ENCODE results near the gene SLC35F4.

Gene SLC35F4

GRCh38 chr14:57582746-57583145 lies 283.1 kb downstream of the SLC35F4 start:
- DNase-seq, result no peak
- H3K4me1 ChIP-seq, result no peaks in the 10 kb centered on the region
- H3K36me3 ChIP-seq, result no peaks in the 10 kb centered on the region
- no peak for TF ChIP-seq CTCF (IDR thresholded peaks at IDR 0.05)
- H3K27me3 ChIP-seq, result no peaks in the 10 kb centered on the region
- intact Hi-C loops (cut with DNase I; ENCODE audit: low total_unique reads), result no loop called here
- no peak overlapping the region for H3K4me3 ChIP-seq
- H3K27ac ChIP-seq, result no peak overlapping the region
- no peaks in the 10 kb centered on the region for H3K9me3 ChIP-seq

- Histone ChIP-seq H3K27me3 (no peaks in the 10 kb centered on the region), H3K9me3 (no peaks in the 10 kb centered on the region), H3K4me3 (no peak overlapping the region), H3K4me1 (no peaks in the 10 kb centered on the region), H3K27ac (no peak overlapping the region), H3K36me3 (no peaks in the 10 kb centered on the region)
- DNase-seq, result no peak
- intact Hi-C loops (cut with DNase I; ENCODE audit: low total_unique reads), result no loop called here
- no peak for TF ChIP-seq CTCF (IDR thresholded peaks at IDR 0.05)
Observed at GRCh38 chr14:57578801-57579200, 287.1 kb downstream of the SLC35F4 start.

GRCh38 chr14:57576498-57576897 lies 289.4 kb downstream of the SLC35F4 start:
- H3K27me3 ChIP-seq, result no peaks in the 10 kb centered on the region
- H3K4me1 ChIP-seq, result no peaks in the 10 kb centered on the region
- no peak for TF ChIP-seq CTCF (IDR thresholded peaks at IDR 0.05)
- H3K4me3 ChIP-seq, result no peak overlapping the region
- DNase-seq, result no peak
- intact Hi-C loops (cut with DNase I; ENCODE audit: low total_unique reads), result no loop called here
- H3K36me3 ChIP-seq, result no peaks in the 10 kb centered on the region
- no peaks in the 10 kb centered on the region for H3K9me3 ChIP-seq
- H3K27ac ChIP-seq, result no peak overlapping the region

GRCh38 chr14:57575482-57575881 lies 290.4 kb downstream of the SLC35F4 start:
- DNase-seq, result no peak
- H3K4me3 ChIP-seq, result no peak overlapping the region
- H3K9me3 ChIP-seq, result no peaks in the 10 kb centered on the region
- H3K27ac ChIP-seq, result no peak overlapping the region
- H3K27me3 ChIP-seq, result no peaks in the 10 kb centered on the region
- no peaks in the 10 kb centered on the region for H3K4me1 ChIP-seq
- no peaks in the 10 kb centered on the region for H3K36me3 ChIP-seq
- no peak for TF ChIP-seq CTCF (IDR thresholded peaks at IDR 0.05)
- intact Hi-C loops (cut with DNase I; ENCODE audit: low total_unique reads), result no loop called here

- DNase-seq, result no peak
- no peak for TF ChIP-seq CTCF (IDR thresholded peaks at IDR 0.05)
- no peaks in the 10 kb centered on the region for H3K9me3 ChIP-seq
- intact Hi-C loops (cut with DNase I; ENCODE audit: low total_unique reads), result no loop called here
- no peaks in the 10 kb centered on the region for H3K36me3 ChIP-seq
- H3K27me3 ChIP-seq, result no peaks in the 10 kb centered on the region
- H3K4me1 ChIP-seq, result no peaks in the 10 kb centered on the region
- H3K27ac ChIP-seq, result no peak overlapping the region
- H3K4me3 ChIP-seq, result no peak overlapping the region
Observed at GRCh38 chr14:57574617-57575288, 291.1 kb downstream of the SLC35F4 start.

GRCh38 chr14:57573173-57573572 lies 292.7 kb downstream of the SLC35F4 start:
- H3K9me3 ChIP-seq, result no peaks in the 10 kb centered on the region
- no peaks in the 10 kb centered on the region for H3K4me1 ChIP-seq
- H3K36me3 ChIP-seq, result no peaks in the 10 kb centered on the region
- no peaks in the 10 kb centered on the region for H3K27me3 ChIP-seq
- intact Hi-C loops (cut with DNase I; ENCODE audit: low total_unique reads), result no loop called here
- no peak for TF ChIP-seq CTCF (IDR thresholded peaks at IDR 0.05)
- H3K27ac ChIP-seq, result no peak overlapping the region
- no peak for DNase-seq
- no peak overlapping the region for H3K4me3 ChIP-seq
